Glutamatergic neuron (in vitro differentiated cells): ENCODE data around the gene ADARB1. TPM values are rescaled to one million over a fixed set of nuclear protein-coding genes. Genes with fewer than 3 reads are reported as not detected.
"Not testable (repeated sequence)": the region's sequence is repeated elsewhere in the genome, so short reads cannot be mapped to it uniquely, and the experiment has no call there.

Source experiments
- DNase-seq: peaks from one replicate; pipeline ENCODE4 v3.0.0; 2022
- H3K27ac Mint-ChIP-seq: one replicate; pipeline ENCODE4 v1.8.0; 2020; ENCODE audit warnings: mild to moderate bottlenecking, mixed read lengths, inconsistent platforms; ENCODE audit not compliant: unreplicated experiment
- H3K27me3 Mint-ChIP-seq: one replicate; pipeline ENCODE4 v1.8.0; 2020; ENCODE audit warnings: mild to moderate bottlenecking, moderate library complexity, mixed read lengths, inconsistent platforms; ENCODE audit not compliant: unreplicated experiment
- H3K36me3 Mint-ChIP-seq: one replicate; pipeline ENCODE4 v1.8.0; 2020; ENCODE audit warnings: mild to moderate bottlenecking, mixed read lengths, inconsistent platforms; ENCODE audit not compliant: unreplicated experiment
- H3K4me1 Mint-ChIP-seq: one replicate; pipeline ENCODE4 v1.8.0; 2020; ENCODE audit warnings: mild to moderate bottlenecking, low read depth, mixed read lengths, inconsistent platforms; ENCODE audit not compliant: unreplicated experiment
- H3K4me3 Mint-ChIP-seq: one replicate; pipeline ENCODE4 v1.8.0; 2020; ENCODE audit warnings: mild to moderate bottlenecking, mixed read lengths, inconsistent platforms; ENCODE audit not compliant: unreplicated experiment
- H3K9me3 Mint-ChIP-seq: one replicate; pipeline ENCODE4 v1.8.0; 2020; ENCODE audit warnings: mild to moderate bottlenecking, moderate library complexity, mixed read lengths, inconsistent platforms; ENCODE audit not compliant: unreplicated experiment
- total RNA-seq: library from RNA; stranded (reverse); fragmentation: NEBNext Ultra II Directional; extraction: Animal tissue kit (Norgen Biotek cat#: 25700); gene quantifications from one replicate; pipeline ENCODE4 v1.2.1, GENCODE V29; 2021; ENCODE audit not compliant: unreplicated experiment
- TF ChIP-seq, protein P1 (sequence below): fragments of 200-600 bp; sonication (generic); IDR thresholded peaks from one replicate; pipeline ENCODE4 v1.5.0; 2021; ENCODE audit not compliant: partially characterized antibody, unreplicated experiment

ADARB1 gene
- total RNA-seq, 1 donor from 2014 or later: 49.2 TPM

GRCh38 chr21:45138199-45139002, 64.0 kb downstream of the ADARB1 start:
- Mint-ChIP-seq H3K9me3 (peaks cover 1% of the 10 kb centered on the region), H3K27ac (no peak overlapping the region), H3K4me3 (no peak overlapping the region), H3K36me3 (no peaks in the 10 kb centered on the region), H3K27me3 (no peaks in the 10 kb centered on the region), H3K4me1 (peaks cover 24% of the 10 kb centered on the region)
- TF ChIP-seq, protein P1, sequence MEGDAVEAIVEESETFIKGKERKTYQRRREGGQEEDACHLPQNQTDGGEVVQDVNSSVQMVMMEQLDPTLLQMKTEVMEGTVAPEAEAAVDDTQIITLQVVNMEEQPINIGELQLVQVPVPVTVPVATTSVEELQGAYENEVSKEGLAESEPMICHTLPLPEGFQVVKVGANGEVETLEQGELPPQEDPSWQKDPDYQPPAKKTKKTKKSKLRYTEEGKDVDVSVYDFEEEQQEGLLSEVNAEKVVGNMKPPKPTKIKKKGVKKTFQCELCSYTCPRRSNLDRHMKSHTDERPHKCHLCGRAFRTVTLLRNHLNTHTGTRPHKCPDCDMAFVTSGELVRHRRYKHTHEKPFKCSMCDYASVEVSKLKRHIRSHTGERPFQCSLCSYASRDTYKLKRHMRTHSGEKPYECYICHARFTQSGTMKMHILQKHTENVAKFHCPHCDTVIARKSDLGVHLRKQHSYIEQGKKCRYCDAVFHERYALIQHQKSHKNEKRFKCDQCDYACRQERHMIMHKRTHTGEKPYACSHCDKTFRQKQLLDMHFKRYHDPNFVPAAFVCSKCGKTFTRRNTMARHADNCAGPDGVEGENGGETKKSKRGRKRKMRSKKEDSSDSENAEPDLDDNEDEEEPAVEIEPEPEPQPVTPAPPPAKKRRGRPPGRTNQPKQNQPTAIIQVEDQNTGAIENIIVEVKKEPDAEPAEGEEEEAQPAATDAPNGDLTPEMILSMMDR: peak; percentile 93
- peak; percentile 87 for DNase-seq

DNA sequence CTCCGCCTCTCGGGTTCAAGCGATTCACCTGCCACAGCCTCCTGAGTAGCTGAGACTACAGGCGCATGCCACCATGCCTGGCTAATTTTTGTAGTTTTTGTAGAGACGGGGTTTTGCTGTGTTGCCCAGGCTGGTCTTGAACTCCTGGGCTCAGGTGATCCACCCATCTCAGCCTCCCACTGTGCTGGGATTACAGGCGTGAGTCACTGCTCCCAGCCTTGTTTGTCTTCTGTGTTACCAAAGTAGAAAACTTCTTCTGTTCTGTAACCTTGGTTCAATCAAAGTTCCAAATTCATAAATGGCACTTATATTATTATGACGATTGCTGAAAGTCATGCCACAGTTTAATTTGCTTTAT, 64.6 kb downstream of the ADARB1 start:
- H3K9me3 Mint-ChIP-seq, H3K4me3 Mint-ChIP-seq, H3K27ac Mint-ChIP-seq, DNase-seq, H3K27me3 Mint-ChIP-seq, H3K36me3 Mint-ChIP-seq: not testable (repeated sequence)
- H3K4me1 Mint-ChIP-seq: peaks cover 24% of the 10 kb centered on the region

GRCh38 chr21:45139473-45139872, 65.1 kb downstream of the ADARB1 start:
- Mint-ChIP-seq H3K36me3 (no peaks in the 10 kb centered on the region), H3K27me3 (no peaks in the 10 kb centered on the region), H3K9me3 (peaks cover 1% of the 10 kb centered on the region), H3K4me1 (peaks cover 24% of the 10 kb centered on the region), H3K27ac (no peak overlapping the region), H3K4me3 (no peak overlapping the region)
- TF ChIP-seq, protein P1: no peak
- DNase-seq: no peak

- DNase-seq: peak; percentile 84
- TF ChIP-seq, protein P1: peak; percentile 70
- Mint-ChIP-seq H3K4me3 (no peak overlapping the region), H3K9me3 (peaks cover 1% of the 10 kb centered on the region), H3K36me3 (no peaks in the 10 kb centered on the region), H3K4me1 (peaks cover 18% of the 10 kb centered on the region), H3K27ac (no peak overlapping the region), H3K27me3 (no peaks in the 10 kb centered on the region)
These were observed 66.1 kb downstream of the ADARB1 start for GRCh38 chr21:45140346-45140940.

DNA sequence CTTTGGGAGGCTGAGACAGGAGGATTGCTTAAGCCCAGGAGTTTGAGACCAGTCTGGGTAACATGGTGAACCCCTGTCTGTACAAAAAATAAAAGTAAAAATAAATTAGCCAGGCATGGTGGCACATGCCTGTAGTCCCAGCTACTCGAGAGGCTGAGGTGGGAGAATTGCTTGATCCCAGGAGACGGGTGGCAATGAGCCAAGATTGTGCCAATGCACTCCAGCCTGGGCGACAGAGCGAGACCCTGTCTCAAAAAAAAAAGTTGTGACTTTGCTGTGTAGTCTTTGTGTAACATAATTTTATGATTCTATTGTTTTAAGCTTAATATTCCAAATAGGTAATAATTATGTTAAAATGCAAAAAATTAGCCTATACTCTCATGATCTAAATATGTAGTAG, 66.6 kb downstream of the ADARB1 start:
- not testable (repeated sequence) for H3K27ac Mint-ChIP-seq, H3K4me3 Mint-ChIP-seq, DNase-seq, H3K9me3 Mint-ChIP-seq, H3K36me3 Mint-ChIP-seq, H3K27me3 Mint-ChIP-seq
- H3K4me1 Mint-ChIP-seq: peaks cover 17% of the 10 kb centered on the region

GRCh38 chr21:45141507-45141906, 67.1 kb downstream of the ADARB1 start:
- TF ChIP-seq, protein P1: no peak
- no peaks in the 10 kb centered on the region for H3K27me3 Mint-ChIP-seq
- peaks cover 1% of the 10 kb centered on the region for H3K9me3 Mint-ChIP-seq
- no peak overlapping the region for H3K4me3 Mint-ChIP-seq
- no peak overlapping the region for H3K27ac Mint-ChIP-seq
- no peaks in the 10 kb centered on the region for H3K36me3 Mint-ChIP-seq
- DNase-seq: no peak
- H3K4me1 Mint-ChIP-seq: peaks cover 15% of the 10 kb centered on the region
